ENCODE data around the gene MDC1.

MDC1 gene

GRCh38 chr6:30717129-30717844, at the start of gene MDC1:
MDC1 (minus strand) TSS chr6:30717281; CDS start chr6:30715175, 2,106 bp downstream.
- TF ChIP-seq GATA2 (IDR thresholded peaks at IDR 0.05; ENCODE audit: low read depth, low read length) (no peak), GATA3 (IDR thresholded peaks at IDR 0.05; ENCODE audit: low read depth, low read length) (no peak)

- TF ChIP-seq GATA3 (IDR thresholded peaks at IDR 0.05; ENCODE audit: low read depth, low read length) (no peak), GATA2 (IDR thresholded peaks at IDR 0.05; ENCODE audit: low read depth, low read length) (no peak)
These were observed 49.5 kb upstream of the MDC1 start for GRCh38 chr6:30766461-30767157.

- TF ChIP-seq GATA3 (IDR thresholded peaks at IDR 0.05; ENCODE audit: low read depth, low read length): no peak
- TF ChIP-seq GATA2 (IDR thresholded peaks at IDR 0.05; ENCODE audit: low read depth, low read length): no peak
These were observed 46.8 kb upstream of the MDC1 start for GRCh38 chr6:30763618-30764489.

GRCh38 chr6:30763155-30763617, 46.1 kb upstream of the MDC1 start:
- TF ChIP-seq GATA2 (IDR thresholded peaks at IDR 0.05; ENCODE audit: low read depth, low read length): no peak
- TF ChIP-seq GATA3 (IDR thresholded peaks at IDR 0.05; ENCODE audit: low read depth, low read length): no peak

- TF ChIP-seq GATA3 (IDR thresholded peaks at IDR 0.05; ENCODE audit: low read depth, low read length) (no peak), GATA2 (IDR thresholded peaks at IDR 0.05; ENCODE audit: low read depth, low read length) (no peak)
These were observed 44.8 kb upstream of the MDC1 start for GRCh38 chr6:30761791-30762429.

- TF ChIP-seq GATA3 (IDR thresholded peaks at IDR 0.05; ENCODE audit: low read depth, low read length): no peak
- no peak for TF ChIP-seq GATA2 (IDR thresholded peaks at IDR 0.05; ENCODE audit: low read depth, low read length)
These were observed 43.5 kb upstream of the MDC1 start for GRCh38 chr6:30760549-30760948.

- TF ChIP-seq GATA2 (IDR thresholded peaks at IDR 0.05; ENCODE audit: low read depth, low read length) (no peak), GATA3 (IDR thresholded peaks at IDR 0.05; ENCODE audit: low read depth, low read length) (no peak)
These were observed 42.6 kb upstream of the MDC1 start for GRCh38 chr6:30759575-30760239.

GRCh38 chr6:30757261-30757904, 40.3 kb upstream of the MDC1 start:
- TF ChIP-seq GATA2 (IDR thresholded peaks at IDR 0.05; ENCODE audit: low read depth, low read length) (no peak), GATA3 (IDR thresholded peaks at IDR 0.05; ENCODE audit: low read depth, low read length) (no peak)

- TF ChIP-seq GATA2 (IDR thresholded peaks at IDR 0.05; ENCODE audit: low read depth, low read length) (no peak), GATA3 (IDR thresholded peaks at IDR 0.05; ENCODE audit: low read depth, low read length) (no peak)
These were observed 37.5 kb upstream of the MDC1 start for GRCh38 chr6:30754631-30755030.

GRCh38 chr6:30752157-30752927, 35.3 kb upstream of the MDC1 start:
- TF ChIP-seq GATA2 (IDR thresholded peaks at IDR 0.05; ENCODE audit: low read depth, low read length) (no peak), GATA3 (IDR thresholded peaks at IDR 0.05; ENCODE audit: low read depth, low read length) (no peak)

GRCh38 chr6:30750379-30750668, 33.2 kb upstream of the MDC1 start:
- TF ChIP-seq GATA3 (IDR thresholded peaks at IDR 0.05; ENCODE audit: low read depth, low read length) (no peak), GATA2 (IDR thresholded peaks at IDR 0.05; ENCODE audit: low read depth, low read length) (no peak)

Data from SH-SY5Y (cell line).